DND-41 (cell line): ENCODE measurements around the gene IPP.

Experiments used
- ATAC-seq: fragments of 200-7000 bp; cut with Tn5 transposase; 3 replicates; pipeline ENCODE4 v1.9.1; 2021; ENCODE audit warnings: low read depth; ENCODE audit not compliant: insufficient read depth
- DNase-seq: peaks from one replicate; pipeline ENCODE4 v3.0.0-alpha.2; 2020
- H2AFZ ChIP-seq: 2 replicates; pipeline ENCODE4 v1.6.0; 2012; ENCODE audit warnings: low read depth, low read length
- H3K27ac ChIP-seq: 2 replicates; pipeline ENCODE4 v1.5.1; 2012; ENCODE audit warnings: low read length, inconsistent platforms
- H3K27me3 ChIP-seq: fragments of 200-600 bp; sonication (generic); 2 replicates; pipeline ENCODE4 v1.6.0; 2012; ENCODE audit warnings: low read length, mild to moderate bottlenecking, inconsistent platforms; ENCODE audit not compliant: insufficient read depth, poor library complexity
- H3K36me3 ChIP-seq: 2 replicates; pipeline ENCODE4 v1.5.1; 2012; ENCODE audit warnings: low read length, inconsistent platforms; ENCODE audit not compliant: insufficient read depth
- H3K4me1 ChIP-seq: 2 replicates; pipeline ENCODE4 v1.5.1; 2012; ENCODE audit warnings: mild to moderate bottlenecking, low read length; ENCODE audit not compliant: insufficient read depth
- H3K4me2 ChIP-seq: 2 replicates; pipeline ENCODE4 v1.6.0; 2012; ENCODE audit warnings: mild to moderate bottlenecking, moderate library complexity, low read length, inconsistent platforms; ENCODE audit not compliant: insufficient read depth
- H3K4me3 ChIP-seq, 2 experiments: fragments of 200-600 bp in 1 of 2; shearing (Covaris generic) in 1 of 2; 2 replicates each; pipeline ENCODE4 v1.5.1; 2012 to 2016; ENCODE audit warnings: inconsistent platforms in 2 of 2, low read length in 2 of 2, mild to moderate bottlenecking in 2 of 2, low read depth in 1 of 2, moderate library complexity in 1 of 2
- H3K79me2 ChIP-seq: 2 replicates; pipeline ENCODE4 v1.6.0; 2012; ENCODE audit warnings: low read length, inconsistent platforms; ENCODE audit not compliant: insufficient read depth
- H3K9ac ChIP-seq: 2 replicates; pipeline ENCODE4 v1.6.0; 2012; ENCODE audit warnings: low read depth, mild to moderate bottlenecking, inconsistent platforms, low read length, moderate library complexity
- H3K9me3 ChIP-seq: 2 replicates; pipeline ENCODE4 v1.5.1; 2012; ENCODE audit warnings: low read length, moderate library complexity, mild to moderate bottlenecking, inconsistent platforms; ENCODE audit not compliant: insufficient read depth, severe bottlenecking
- H4K20me1 ChIP-seq: 2 replicates; pipeline ENCODE4 v1.6.0; 2012; ENCODE audit warnings: low read length; ENCODE audit not compliant: insufficient read depth
- CTCF ChIP-seq: IDR thresholded peaks from 2 replicates; pipeline ENCODE4 v1.5.1; 2012; ENCODE audit warnings: borderline replicate concordance, low read length, moderate library complexity, mild to moderate bottlenecking; ENCODE audit not compliant: poor library complexity, severe bottlenecking; ENCODE audit errors: extremely low read depth
- EZH2 ChIP-seq: IDR thresholded peaks from 3 replicates; pipeline ENCODE4 v1.6.1; 2012; ENCODE audit warnings: borderline replicate concordance, low read depth, mild to moderate bottlenecking, moderate library complexity, low read length, inconsistent platforms; ENCODE audit not compliant: severe bottlenecking

The IPP gene

GRCh38 chr1:45687014-45687753 lies 63.3 kb downstream of the IPP start:
- Histone ChIP-seq H3K4me1 (peaks cover 48% of the 10 kb centered on the region), H2AFZ (peak overlapping the region; percentile 83)

GRCh38 chr1:45686288-45687013 lies 64.0 kb downstream of the IPP start, which contains the start of gene GPBP1L1:
TSS of gene GPBP1L1 (minus strand) at chr1:45686533. CDS start at chr1:45659087, 27,446 bp downstream.
- Histone ChIP-seq H3K9ac (peak within 1 kb of the TSS; percentile 98), H2AFZ (peak within 1 kb of the TSS; percentile 86), H3K27me3 (no peaks in the 10 kb centered on the region), H3K4me2 (peak within 1 kb of the TSS; percentile 73), H3K4me3 (peak within 1 kb of the TSS; percentile 66 to 81), H3K9me3 (no peaks in the 10 kb centered on the region), H3K27ac (peak within 1 kb of the TSS; percentile 100), H3K36me3 (peaks cover 16% of the 10 kb centered on the region), H3K4me1 (peaks cover 49% of the 10 kb centered on the region), H3K79me2 (peaks cover 91% of the 10 kb centered on the region), H4K20me1 (peaks cover 15% of the 10 kb centered on the region; the same call in 1 of the 2 replicates)
- TF ChIP-seq EZH2 (no peak), CTCF (no peak)
- ATAC-seq (peak; percentile 64), DNase-seq (peak; percentile 98)

More at GRCh38 chr1:45687014-45687753, 63.3 kb downstream of the IPP start:
- Histone ChIP-seq H3K36me3 (peaks cover 18% of the 10 kb centered on the region), H3K4me2 (peak overlapping the region; percentile 73), H3K9ac (peak overlapping the region; percentile 98), H3K9me3 (no peaks in the 10 kb centered on the region), H4K20me1 (peaks cover 10% of the 10 kb centered on the region; the same call in 1 of the 2 replicates), H3K27me3 (no peaks in the 10 kb centered on the region), H3K79me2 (peaks cover 89% of the 10 kb centered on the region), H3K27ac (peak overlapping the region; percentile 100), H3K4me3 (peak overlapping the region; percentile 66 to 81)
- peak; percentile 87 for ATAC-seq
- no peak for TF ChIP-seq EZH2
- no peak for TF ChIP-seq CTCF
- DNase-seq = peak; percentile 98

GRCh38 chr1:45686015-45686287 lies 64.5 kb downstream of the IPP start:
- peaks cover 91% of the 10 kb centered on the region for H3K79me2 ChIP-seq
- peak overlapping the region; percentile 98 for H3K9ac ChIP-seq
- H3K4me1 ChIP-seq = peaks cover 49% of the 10 kb centered on the region
- TF ChIP-seq EZH2 (no peak), CTCF (peak; percentile 26)
- H3K4me3 ChIP-seq = peak overlapping the region; percentile 66 to 81
- peak overlapping the region; percentile 85 for H3K27ac ChIP-seq
- peaks cover 11% of the 10 kb centered on the region for H3K36me3 ChIP-seq
- peak overlapping the region; percentile 73 for H3K4me2 ChIP-seq
- H2AFZ ChIP-seq = peak overlapping the region; percentile 86
- ATAC-seq (peak; percentile 3; the same call in 1 of the 3 replicates), DNase-seq (peak; percentile 65)
- H3K9me3 ChIP-seq = no peaks in the 10 kb centered on the region
- peaks cover 18% of the 10 kb centered on the region; the same call in 1 of the 2 replicates for H4K20me1 ChIP-seq
- H3K27me3 ChIP-seq = no peaks in the 10 kb centered on the region
